ENCODE data around the gene FAM90A1.
"Not testable (repeated sequence)": the region's sequence is repeated elsewhere in the genome, so short reads cannot be mapped to it uniquely, and the experiment has no call there.

The FAM90A1 gene

GRCh38 chr12:8226992-8227731, at the start of gene FAM90A1:
TSS of gene FAM90A1 (minus strand) at chr12:8227618. CDS start at chr12:8224832, 2,786 bp downstream.
- not testable (repeated sequence) for DNase-seq

GRCh38 chr12:8276397-8276796, 49.0 kb upstream of the FAM90A1 start:
- not testable (repeated sequence) for DNase-seq

- not testable (repeated sequence) for DNase-seq
These were observed 39.3 kb upstream of the FAM90A1 start for GRCh38 chr12:8266706-8267105.

GRCh38 chr12:8264236-8264635, 36.8 kb upstream of the FAM90A1 start:
- DNase-seq, result not testable (repeated sequence)

- DNase-seq, result not testable (repeated sequence)
These were observed 33.7 kb upstream of the FAM90A1 start for GRCh38 chr12:8261111-8261554.

GRCh38 chr12:8256356-8256755, 28.9 kb upstream of the FAM90A1 start:
- DNase-seq, result not testable (repeated sequence)

- not testable (repeated sequence) for DNase-seq
These were observed 27.3 kb upstream of the FAM90A1 start for GRCh38 chr12:8254705-8255104.

GRCh38 chr12:8252056-8252818, 24.8 kb upstream of the FAM90A1 start:
- not testable (repeated sequence) for DNase-seq

GRCh38 chr12:8251616-8252015, 24.2 kb upstream of the FAM90A1 start:
- not testable (repeated sequence) for DNase-seq

GRCh38 chr12:8246941-8247535, 19.6 kb upstream of the FAM90A1 start:
- DNase-seq, result not testable (repeated sequence)

GRCh38 chr12:8243682-8244161, 16.3 kb upstream of the FAM90A1 start:
- not testable (repeated sequence) for DNase-seq

GRCh38 chr12:8242880-8243681, 15.7 kb upstream of the FAM90A1 start:
- peak; percentile 25 for DNase-seq

- not testable (repeated sequence) for DNase-seq
These were observed 15.1 kb upstream of the FAM90A1 start for GRCh38 chr12:8242622-8242879.

GRCh38 chr12:8241917-8242621, 14.7 kb upstream of the FAM90A1 start:
- not testable (repeated sequence) for DNase-seq

- DNase-seq, result not testable (repeated sequence)
These were observed 13.1 kb upstream of the FAM90A1 start for GRCh38 chr12:8240340-8241114.

GRCh38 chr12:8237031-8237430, 9.6 kb upstream of the FAM90A1 start:
- not testable (repeated sequence) for DNase-seq

- not testable (repeated sequence) for DNase-seq
These were observed 8.1 kb upstream of the FAM90A1 start for GRCh38 chr12:8235316-8236157.

- DNase-seq, result not testable (repeated sequence)
These were observed 7.3 kb upstream of the FAM90A1 start for GRCh38 chr12:8234746-8235145.

GRCh38 chr12:8233935-8234495, 6.6 kb upstream of the FAM90A1 start:
- not testable (repeated sequence) for DNase-seq

Measured in NCI-H510A treated with DMSO at 0.1 percent for 48 hours (cell line).